Activated naive CD8-positive, alpha-beta T cell treated with anti-CD3 and anti-CD28 coated beads, Interleukin-2, amount 50 U/mL, for 24 hours (primary cell): ENCODE data around the gene TINAGL1.
"Not testable (repeated sequence)": the region's sequence is repeated elsewhere in the genome, so short reads cannot be mapped to it uniquely, and the experiment has no call there.

ENCODE experiments used
- ATAC-seq: fragments of 150-1000 bp; cut with Tn5 transposase; one replicate; pipeline ENCODE4 v1.10.0; 2021
- DNase-seq: peaks from one replicate; pipeline ENCODE4 v3.0.0; 2021
- H3K27ac Mint-ChIP-seq: one replicate; pipeline ENCODE4 v1.8.0; 2021; ENCODE audit warnings: mild to moderate bottlenecking, mixed read lengths
- H3K27me3 Mint-ChIP-seq: one replicate; pipeline ENCODE4 v1.8.0; 2021; ENCODE audit warnings: mixed read lengths
- H3K36me3 Mint-ChIP-seq: one replicate; pipeline ENCODE4 v1.8.0; 2021; ENCODE audit warnings: low read depth, mixed read lengths
- H3K4me1 Mint-ChIP-seq: one replicate; pipeline ENCODE4 v1.8.0; 2021; ENCODE audit warnings: mixed read lengths
- H3K4me3 Mint-ChIP-seq: one replicate; pipeline ENCODE4 v1.8.0; 2021; ENCODE audit warnings: mild to moderate bottlenecking, moderate library complexity, mixed read lengths
- H3K9me3 Mint-ChIP-seq: one replicate; pipeline ENCODE4 v1.8.0; 2021; ENCODE audit warnings: mixed read lengths

TINAGL1 gene

GRCh38 chr1:31585736-31586365 is 9.5 kb downstream of the TINAGL1 start:
- peaks cover 15% of the 10 kb centered on the region for H3K27me3 Mint-ChIP-seq
- H3K27ac Mint-ChIP-seq = no peak overlapping the region
- DNase-seq (no peak), ATAC-seq (no peak)
- H3K9me3 Mint-ChIP-seq = no peaks in the 10 kb centered on the region
- peaks cover 2% of the 10 kb centered on the region for H3K4me1 Mint-ChIP-seq
- no peaks in the 10 kb centered on the region for H3K36me3 Mint-ChIP-seq
- H3K4me3 Mint-ChIP-seq = no peak overlapping the region

DNA sequence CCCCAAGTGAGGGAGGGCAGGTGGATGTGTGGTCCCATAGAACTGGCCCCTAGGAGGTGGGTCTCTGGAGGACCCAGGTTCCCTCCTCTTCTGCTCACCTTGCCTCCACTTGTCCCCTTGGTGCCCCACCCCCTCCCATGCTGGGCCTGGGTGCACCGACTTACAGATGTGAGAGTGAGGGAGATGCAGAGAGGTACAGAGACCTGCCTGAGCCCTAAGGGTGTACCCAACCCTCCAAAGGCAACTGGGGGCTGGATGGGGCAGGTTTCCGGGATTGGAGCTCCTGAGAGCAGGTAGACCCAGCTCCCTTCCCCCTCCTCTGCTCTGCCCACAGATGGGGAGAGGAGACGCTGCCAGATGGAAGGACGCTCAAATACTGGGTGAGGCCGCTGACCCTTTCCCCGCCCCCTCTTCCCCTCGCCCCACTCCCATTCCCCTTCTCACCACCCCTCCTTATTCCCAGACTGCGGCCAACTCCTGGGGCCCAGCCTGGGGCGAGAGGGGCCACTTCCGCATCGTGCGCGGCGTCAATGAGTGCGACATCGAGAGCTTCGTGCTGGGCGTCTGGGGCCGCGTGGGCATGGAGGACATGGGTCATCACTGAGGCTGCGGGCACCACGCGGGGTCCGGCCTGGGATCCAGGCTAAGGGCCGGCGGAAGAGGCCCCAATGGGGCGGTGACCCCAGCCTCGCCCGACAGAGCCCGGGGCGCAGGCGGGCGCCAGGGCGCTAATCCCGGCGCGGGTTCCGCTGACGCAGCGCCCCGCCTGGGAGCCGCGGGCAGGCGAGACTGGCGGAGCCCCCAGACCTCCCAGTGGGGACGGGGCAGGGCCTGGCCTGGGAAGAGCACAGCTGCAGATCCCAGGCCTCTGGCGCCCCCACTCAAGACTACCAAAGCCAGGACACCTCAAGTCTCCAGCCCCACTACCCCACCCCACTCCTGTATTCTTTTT is 10.3 kb downstream of the TINAGL1 start:
- ATAC-seq (no peak), DNase-seq (no peak)
- Mint-ChIP-seq H3K4me1 (peaks cover 2% of the 10 kb centered on the region), H3K36me3 (no peaks in the 10 kb centered on the region), H3K27ac (no peak overlapping the region), H3K4me3 (no peak overlapping the region), H3K9me3 (no peaks in the 10 kb centered on the region), H3K27me3 (peaks cover 15% of the 10 kb centered on the region)

GRCh38 chr1:31587328-31587699 is 11.0 kb downstream of the TINAGL1 start:
- H3K27ac Mint-ChIP-seq, H3K36me3 Mint-ChIP-seq, DNase-seq: not testable (repeated sequence)

GRCh38 chr1:31587720-31588423 is 11.6 kb downstream of the TINAGL1 start:
- DNase-seq (peak; percentile 73), ATAC-seq (peak; percentile 35)
- Mint-ChIP-seq H3K4me3 (no peak overlapping the region), H3K27ac (no peak overlapping the region), H3K27me3 (peaks cover 20% of the 10 kb centered on the region), H3K36me3 (no peaks in the 10 kb centered on the region), H3K4me1 (peaks cover 2% of the 10 kb centered on the region), H3K9me3 (no peaks in the 10 kb centered on the region)

More at GRCh38 chr1:31587328-31587699, 11.0 kb downstream of the TINAGL1 start:
- H3K4me1 Mint-ChIP-seq, ATAC-seq, H3K4me3 Mint-ChIP-seq, H3K9me3 Mint-ChIP-seq: not testable (repeated sequence)
- H3K27me3 Mint-ChIP-seq = peaks cover 20% of the 10 kb centered on the region

GRCh38 chr1:31588751-31589515 is 12.6 kb downstream of the TINAGL1 start:
- H3K4me1 Mint-ChIP-seq = peaks cover 2% of the 10 kb centered on the region
- no peaks in the 10 kb centered on the region for H3K9me3 Mint-ChIP-seq
- no peaks in the 10 kb centered on the region for H3K36me3 Mint-ChIP-seq
- peaks cover 20% of the 10 kb centered on the region for H3K27me3 Mint-ChIP-seq
- ATAC-seq (no peak), DNase-seq (no peak)
- no peak overlapping the region for H3K4me3 Mint-ChIP-seq
- H3K27ac Mint-ChIP-seq = no peak overlapping the region

- no peak overlapping the region for H3K27ac Mint-ChIP-seq
- peaks cover 2% of the 10 kb centered on the region for H3K4me1 Mint-ChIP-seq
- no peaks in the 10 kb centered on the region for H3K36me3 Mint-ChIP-seq
- ATAC-seq (no peak), DNase-seq (no peak)
- H3K27me3 Mint-ChIP-seq = peaks cover 22% of the 10 kb centered on the region
- H3K4me3 Mint-ChIP-seq = no peak overlapping the region
- no peaks in the 10 kb centered on the region for H3K9me3 Mint-ChIP-seq
Observed at GRCh38 chr1:31591425-31592093, 15.2 kb downstream of the TINAGL1 start.

GRCh38 chr1:31592132-31592531 is 15.8 kb downstream of the TINAGL1 start:
- ATAC-seq (no peak), DNase-seq (no peak)
- H3K36me3 Mint-ChIP-seq = no peaks in the 10 kb centered on the region
- H3K4me3 Mint-ChIP-seq = no peak overlapping the region
- peaks cover 2% of the 10 kb centered on the region for H3K4me1 Mint-ChIP-seq
- peaks cover 22% of the 10 kb centered on the region for H3K27me3 Mint-ChIP-seq
- H3K27ac Mint-ChIP-seq = no peak overlapping the region
- no peaks in the 10 kb centered on the region for H3K9me3 Mint-ChIP-seq

GRCh38 chr1:31593136-31593665 is 16.9 kb downstream of the TINAGL1 start:
- Mint-ChIP-seq H3K4me3 (no peak overlapping the region), H3K4me1 (no peaks in the 10 kb centered on the region), H3K27ac (no peak overlapping the region), H3K9me3 (no peaks in the 10 kb centered on the region), H3K36me3 (no peaks in the 10 kb centered on the region), H3K27me3 (peaks cover 20% of the 10 kb centered on the region)
- ATAC-seq (no peak), DNase-seq (no peak)

DNA sequence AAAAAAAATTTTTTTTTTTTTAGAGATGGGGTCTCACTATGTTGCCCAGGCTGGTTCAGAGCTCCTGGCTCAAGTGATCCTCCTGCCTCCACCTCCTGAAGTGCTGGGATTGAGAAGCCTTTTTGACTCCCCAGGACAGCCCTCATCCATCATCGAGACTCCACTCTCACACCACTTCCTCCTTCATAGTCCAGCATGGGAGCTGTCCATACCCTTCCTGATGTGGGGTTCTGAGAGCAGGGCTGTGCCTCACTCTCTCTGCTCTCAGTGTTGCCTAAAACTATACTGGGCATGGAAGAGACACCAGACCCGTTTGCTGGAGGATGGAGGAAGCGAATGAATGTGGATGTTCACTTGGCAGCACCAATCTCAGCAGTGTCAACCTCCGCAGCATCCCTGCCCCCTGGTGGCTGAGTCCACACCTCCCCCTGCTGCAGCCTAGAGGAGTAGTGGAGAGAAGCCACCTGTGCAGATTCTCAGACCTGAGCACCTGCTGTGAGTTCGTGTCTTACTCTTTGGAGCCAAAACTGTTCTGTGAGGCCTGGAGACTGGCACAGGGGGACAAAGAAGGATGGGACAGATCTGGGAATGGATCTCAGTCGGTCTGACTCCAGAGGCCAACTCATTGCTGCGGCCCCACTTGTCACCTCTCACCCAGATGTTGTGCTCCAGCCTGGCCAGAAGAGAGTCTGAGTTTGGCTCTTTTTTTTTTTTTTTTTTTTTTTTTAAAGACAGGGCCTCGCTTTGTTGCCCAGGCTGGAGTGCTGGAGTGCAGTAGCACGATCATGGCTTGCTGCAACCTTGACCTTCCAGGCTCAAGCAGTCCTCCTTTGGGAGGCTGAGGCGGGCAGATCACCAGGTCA is 17.7 kb downstream of the TINAGL1 start:
- H3K4me1 Mint-ChIP-seq = no peaks in the 10 kb centered on the region
- no peak overlapping the region for H3K4me3 Mint-ChIP-seq
- no peaks in the 10 kb centered on the region for H3K9me3 Mint-ChIP-seq
- no peak overlapping the region for H3K27ac Mint-ChIP-seq
- H3K36me3 Mint-ChIP-seq = no peaks in the 10 kb centered on the region
- peak; percentile 79 for ATAC-seq
- H3K27me3 Mint-ChIP-seq = peaks cover 18% of the 10 kb centered on the region
- peak; percentile 61 for DNase-seq

DNA sequence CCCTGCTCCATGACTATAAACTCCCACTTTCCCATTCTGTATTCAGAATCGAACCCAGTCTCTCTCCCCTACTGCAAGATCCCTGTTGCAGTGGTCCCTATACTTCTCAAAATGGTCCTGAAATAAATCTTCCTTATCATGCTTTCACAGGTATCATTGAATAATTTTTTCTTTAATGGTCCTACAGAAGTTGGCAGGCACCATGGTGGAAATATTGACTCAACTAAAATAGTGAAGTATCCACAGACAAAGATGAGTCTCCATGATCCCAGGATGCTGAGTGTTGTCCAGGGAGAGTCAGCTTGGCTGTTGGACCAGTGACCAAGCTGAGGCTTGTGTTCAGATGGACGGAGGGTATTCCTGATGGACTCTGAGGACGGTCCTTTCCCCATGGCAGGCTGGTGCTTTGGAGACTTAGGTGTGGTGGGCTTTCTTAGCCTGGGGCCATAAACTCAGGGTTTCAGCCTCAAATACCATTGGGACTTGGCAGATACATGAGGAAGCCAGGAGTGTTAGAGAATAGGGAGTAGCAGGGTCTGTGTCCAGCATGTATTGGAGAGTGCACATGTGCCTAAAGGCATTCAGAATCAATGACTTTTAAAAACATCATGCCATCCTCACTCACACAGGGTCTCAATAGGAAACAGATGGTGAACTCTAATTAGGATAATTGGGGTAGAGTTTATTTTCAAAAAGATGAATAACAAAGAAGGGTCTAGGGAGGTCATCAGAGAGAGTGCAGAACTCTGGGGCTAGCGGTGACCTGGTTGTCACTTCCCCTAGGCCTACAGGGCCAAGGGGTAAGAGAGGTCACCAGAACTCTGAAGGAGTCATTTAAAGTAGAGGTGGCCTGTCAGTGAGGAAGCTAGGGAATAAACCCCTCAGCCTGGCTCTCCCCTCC is 19.8 kb downstream of the TINAGL1 start:
- Mint-ChIP-seq H3K36me3 (no peaks in the 10 kb centered on the region), H3K4me3 (no peak overlapping the region), H3K27ac (no peak overlapping the region), H3K4me1 (no peaks in the 10 kb centered on the region), H3K9me3 (no peaks in the 10 kb centered on the region), H3K27me3 (peaks cover 12% of the 10 kb centered on the region)
- no peak for ATAC-seq
- DNase-seq = no peak

DNA sequence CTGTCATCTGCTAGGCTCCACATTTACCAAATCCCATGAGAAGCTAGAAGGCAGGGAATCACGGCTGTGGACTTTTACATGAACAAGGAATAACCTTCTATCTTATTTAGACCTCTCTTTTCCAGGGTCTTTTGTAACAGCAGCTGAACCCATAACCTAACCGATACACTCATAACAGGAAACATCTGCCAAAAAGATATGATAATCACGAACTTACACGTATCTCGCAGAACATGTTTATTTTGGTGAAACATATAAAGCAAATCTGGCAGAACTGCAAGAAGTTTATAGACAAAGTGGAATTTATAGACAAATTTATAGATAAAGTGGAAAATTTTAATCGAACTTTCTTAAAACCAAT is 20.4 kb downstream of the TINAGL1 start:
- no peak overlapping the region for H3K4me3 Mint-ChIP-seq
- no peak overlapping the region for H3K27ac Mint-ChIP-seq
- DNase-seq = no peak
- H3K27me3 Mint-ChIP-seq = peaks cover 12% of the 10 kb centered on the region
- H3K36me3 Mint-ChIP-seq = no peaks in the 10 kb centered on the region
- H3K4me1 Mint-ChIP-seq = no peaks in the 10 kb centered on the region
- no peaks in the 10 kb centered on the region for H3K9me3 Mint-ChIP-seq
- no peak for ATAC-seq

DNA sequence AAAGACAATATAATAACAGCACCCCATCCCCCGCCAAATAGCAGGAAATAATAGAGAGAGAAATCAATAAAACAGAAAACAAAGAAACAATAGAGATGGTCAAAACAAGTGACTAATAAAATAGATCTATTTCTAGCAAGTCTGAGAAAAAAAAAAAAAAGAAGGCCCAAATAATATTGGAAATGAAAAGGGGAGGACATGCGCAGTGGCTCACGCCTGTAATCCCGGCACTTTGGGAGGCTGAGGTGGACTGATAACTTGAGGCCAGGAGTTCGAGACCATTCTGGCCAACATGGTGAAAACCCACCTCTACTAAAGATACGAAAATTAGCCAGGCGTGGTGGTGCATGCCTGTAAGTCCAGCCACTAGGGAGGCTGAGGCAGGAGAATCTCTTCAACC is 22.7 kb downstream of the TINAGL1 start:
- H3K4me3 Mint-ChIP-seq = no peak overlapping the region
- H3K4me1 Mint-ChIP-seq = no peaks in the 10 kb centered on the region
- no peaks in the 10 kb centered on the region for H3K36me3 Mint-ChIP-seq
- ATAC-seq (no peak), DNase-seq (no peak)
- no peaks in the 10 kb centered on the region for H3K9me3 Mint-ChIP-seq
- H3K27ac Mint-ChIP-seq = no peak overlapping the region
- H3K27me3 Mint-ChIP-seq = peaks cover 10% of the 10 kb centered on the region
